Endothelial cell of umbilical vein (primary cell): ENCODE measurements around the gene GRID1.

Experiments
- CTCF ChIP-seq, 2 donors: IDR thresholded peaks; 1 replicate in 1 of 2; 2 replicates in 1 of 2; pipeline ENCODE4 v1.5.1; 2011; ENCODE audit warnings: low read length in 2 of 2, mild to moderate bottlenecking in 2 of 2, moderate library complexity in 2 of 2, control low read depth in 1 of 2, inconsistent platforms in 1 of 2, low read depth in 1 of 2; ENCODE audit not compliant: insufficient read depth in 1 of 2; ENCODE audit errors: extremely low read depth in 1 of 2
- EZH2 ChIP-seq: IDR thresholded peaks from 2 replicates; pipeline ENCODE4 v1.6.1; 2012; ENCODE audit warnings: borderline replicate concordance, low read depth, mild to moderate bottlenecking, moderate library complexity, low read length, inconsistent platforms; ENCODE audit not compliant: severe bottlenecking
- FOS ChIP-seq: IDR thresholded peaks from 2 replicates; pipeline ENCODE4 v1.6.1; 2011; ENCODE audit warnings: mild to moderate bottlenecking, low read length, moderate library complexity, borderline replicate concordance; ENCODE audit not compliant: insufficient read depth
- GATA2 ChIP-seq: IDR thresholded peaks from 2 replicates; pipeline ENCODE4 v1.7.0; 2011; ENCODE audit warnings: low read depth, mild to moderate bottlenecking, moderate library complexity, mixed read lengths, low read length; ENCODE audit not compliant: insufficient read length, insufficient read depth
- JUN ChIP-seq: IDR thresholded peaks from 2 replicates; pipeline ENCODE4 v1.6.1; 2011; ENCODE audit warnings: borderline replicate concordance, low read depth; ENCODE audit not compliant: insufficient read length, insufficient read depth
- MAX ChIP-seq: IDR thresholded peaks from 2 replicates; pipeline ENCODE4 v1.6.1; 2011; ENCODE audit not compliant: insufficient read depth, insufficient read length
- MYC ChIP-seq: IDR thresholded peaks from one replicate; pipeline ENCODE4 v1.6.1; 2011; ENCODE audit warnings: mild to moderate bottlenecking, low read depth, low read length
- POLR2A ChIP-seq: IDR thresholded peaks from 2 replicates; pipeline ENCODE4 v1.6.1; 2012; ENCODE audit warnings: low read depth, mild to moderate bottlenecking, control low read depth, low read length
- POLR2AphosphoS5 ChIP-seq: IDR thresholded peaks from 2 replicates; pipeline ENCODE4 v1.6.1; 2012; ENCODE audit warnings: low read depth, mild to moderate bottlenecking, control low read depth, low read length, moderate library complexity; ENCODE audit not compliant: insufficient read depth

GRCh38 chr10:85643845-85644525 is 722.6 kb downstream of the GRID1 start:
- TF ChIP-seq GATA2 (peak; percentile 55), CTCF (IDR thresholded peaks at IDR 0.05; ENCODE audit: extremely low read depth in 1 of 2, insufficient read depth in 1 of 2, low read depth in 1 of 2, low read length in 2 of 2) (no peak), FOS (peak; percentile 85), MAX (no peak), EZH2 (no peak), POLR2AphosphoS5 (peak; percentile 36), POLR2A (no peak), JUN (peak; percentile 79), MYC (no peak)
